Left hindlimb (tissue), 1 donor: Measurements from ENCODE around the gene HFE.
"Not testable (repeated sequence)": the region's sequence is repeated elsewhere in the genome, so short reads cannot be mapped to it uniquely, and the experiment has no call there.

ENCODE experiments used
- DNase-seq: peaks from one replicate; pipeline ENCODE4 v3.0.0-alpha.2; 2018

Gene HFE, protein sequence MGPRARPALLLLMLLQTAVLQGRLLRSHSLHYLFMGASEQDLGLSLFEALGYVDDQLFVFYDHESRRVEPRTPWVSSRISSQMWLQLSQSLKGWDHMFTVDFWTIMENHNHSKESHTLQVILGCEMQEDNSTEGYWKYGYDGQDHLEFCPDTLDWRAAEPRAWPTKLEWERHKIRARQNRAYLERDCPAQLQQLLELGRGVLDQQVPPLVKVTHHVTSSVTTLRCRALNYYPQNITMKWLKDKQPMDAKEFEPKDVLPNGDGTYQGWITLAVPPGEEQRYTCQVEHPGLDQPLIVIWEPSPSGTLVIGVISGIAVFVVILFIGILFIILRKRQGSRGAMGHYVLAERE

GRCh38 chr6:26087284-26088115 is at the start of gene HFE:
TSS of gene HFE (plus strand) at chr6:26087429. CDS start at chr6:26087441, 12 bp downstream.
- peak; percentile 76 for DNase-seq

DNA sequence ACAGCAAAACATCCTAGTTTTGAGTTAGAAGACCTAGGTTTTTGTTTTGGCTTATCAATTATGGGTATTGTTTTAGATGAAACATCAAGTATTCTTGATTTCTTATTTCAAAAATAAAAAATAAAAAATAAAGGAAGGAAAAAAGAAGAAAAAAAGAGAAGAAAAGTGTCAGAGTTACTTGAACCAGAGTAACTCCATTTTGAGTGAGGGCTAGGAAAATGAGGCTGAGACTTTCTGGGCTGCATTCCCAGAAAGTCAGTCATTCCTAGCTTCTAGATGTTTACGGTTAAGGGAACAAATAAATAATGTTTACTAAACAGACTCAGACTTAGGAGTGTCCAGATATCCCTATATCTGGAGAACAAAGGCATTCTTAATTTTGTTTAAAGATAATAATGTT is 45.3 kb upstream of the HFE start:
- no peak for DNase-seq

GRCh38 chr6:26043384-26044139 is 43.7 kb upstream of the HFE start:
- peak; percentile 86 for DNase-seq

GRCh38 chr6:26044140-26045064 is 42.8 kb upstream of the HFE start:
- DNase-seq, result peak; percentile 57

- DNase-seq, result peak; percentile 83
Measured at GRCh38 chr6:26045065-26045927, 41.9 kb upstream of the HFE start.

GRCh38 chr6:26045928-26046368 is 41.3 kb upstream of the HFE start:
- no peak for DNase-seq

DNA sequence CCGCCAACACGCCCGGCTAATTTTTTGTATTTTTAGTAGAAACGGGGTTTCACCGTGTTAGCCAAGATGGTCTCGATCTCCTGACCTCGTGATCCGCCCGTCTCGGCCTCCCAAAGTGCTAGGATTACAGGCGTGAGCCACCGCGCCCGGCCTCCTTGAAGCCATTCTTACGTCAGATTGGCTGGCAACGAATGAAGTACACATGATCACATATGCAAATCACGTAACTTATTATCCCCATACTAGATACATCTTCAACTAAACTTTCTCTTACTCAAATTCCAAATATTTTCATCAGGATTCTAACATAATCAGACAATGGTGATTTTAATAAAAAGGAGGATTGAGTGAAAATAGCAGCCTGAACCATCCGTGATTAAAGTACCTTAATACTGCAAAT is 39.9 kb upstream of the HFE start:
- not testable (repeated sequence) for DNase-seq

- DNase-seq, result no peak
Measured at GRCh38 chr6:26048590-26048989, 38.6 kb upstream of the HFE start.

GRCh38 chr6:26051665-26052310 is 35.4 kb upstream of the HFE start:
- DNase-seq, result no peak

- DNase-seq, result not testable (repeated sequence)
Measured at GRCh38 chr6:26052762-26053250, 34.4 kb upstream of the HFE start.

GRCh38 chr6:26053992-26054780 is 33.0 kb upstream of the HFE start:
- DNase-seq, result no peak

GRCh38 chr6:26054781-26055718 is 32.2 kb upstream of the HFE start:
- peak; percentile 95 for DNase-seq

GRCh38 chr6:26055719-26056582 is 31.3 kb upstream of the HFE start:
- DNase-seq, result peak; percentile 94

- peak; percentile 54 for DNase-seq
Measured at GRCh38 chr6:26056583-26057350, 30.5 kb upstream of the HFE start.

GRCh38 chr6:26057899-26058298 is 29.3 kb upstream of the HFE start:
- DNase-seq, result no peak

DNA sequence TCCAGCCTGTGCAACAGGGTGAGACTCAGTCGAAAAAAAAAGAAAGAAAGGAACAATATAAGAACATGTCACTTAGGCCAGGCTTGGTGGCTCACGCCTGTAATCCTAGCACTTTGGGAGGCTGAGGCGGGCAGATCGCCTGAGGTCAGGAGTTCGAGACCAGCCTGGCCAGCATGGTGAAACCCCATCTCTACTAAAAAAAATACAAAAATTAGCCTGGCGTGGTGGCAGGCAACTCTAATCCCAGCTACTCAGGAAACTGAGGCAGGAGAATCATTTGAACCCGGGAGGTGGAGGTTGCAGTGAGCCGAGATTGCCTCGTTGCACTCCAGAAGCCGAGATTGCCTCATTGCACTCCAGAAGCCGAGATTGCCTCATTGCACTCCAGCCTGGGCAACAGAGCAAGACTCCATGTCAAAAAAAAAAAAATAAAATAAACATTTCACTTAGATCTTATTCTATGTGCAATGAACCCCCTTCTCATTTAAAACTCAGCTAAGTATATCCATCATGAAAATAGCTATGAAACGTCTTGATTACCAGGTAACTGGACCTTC is 28.7 kb upstream of the HFE start:
- DNase-seq, result not testable (repeated sequence)
